ELR (cell line): Measurements from ENCODE around the gene IFNLR1.

Experiments used
- DNase-seq: peaks from one replicate; pipeline ENCODE4 v3.0.0-alpha.2; 2015; ENCODE audit warnings: low read depth

IFNLR1 gene

DNA sequence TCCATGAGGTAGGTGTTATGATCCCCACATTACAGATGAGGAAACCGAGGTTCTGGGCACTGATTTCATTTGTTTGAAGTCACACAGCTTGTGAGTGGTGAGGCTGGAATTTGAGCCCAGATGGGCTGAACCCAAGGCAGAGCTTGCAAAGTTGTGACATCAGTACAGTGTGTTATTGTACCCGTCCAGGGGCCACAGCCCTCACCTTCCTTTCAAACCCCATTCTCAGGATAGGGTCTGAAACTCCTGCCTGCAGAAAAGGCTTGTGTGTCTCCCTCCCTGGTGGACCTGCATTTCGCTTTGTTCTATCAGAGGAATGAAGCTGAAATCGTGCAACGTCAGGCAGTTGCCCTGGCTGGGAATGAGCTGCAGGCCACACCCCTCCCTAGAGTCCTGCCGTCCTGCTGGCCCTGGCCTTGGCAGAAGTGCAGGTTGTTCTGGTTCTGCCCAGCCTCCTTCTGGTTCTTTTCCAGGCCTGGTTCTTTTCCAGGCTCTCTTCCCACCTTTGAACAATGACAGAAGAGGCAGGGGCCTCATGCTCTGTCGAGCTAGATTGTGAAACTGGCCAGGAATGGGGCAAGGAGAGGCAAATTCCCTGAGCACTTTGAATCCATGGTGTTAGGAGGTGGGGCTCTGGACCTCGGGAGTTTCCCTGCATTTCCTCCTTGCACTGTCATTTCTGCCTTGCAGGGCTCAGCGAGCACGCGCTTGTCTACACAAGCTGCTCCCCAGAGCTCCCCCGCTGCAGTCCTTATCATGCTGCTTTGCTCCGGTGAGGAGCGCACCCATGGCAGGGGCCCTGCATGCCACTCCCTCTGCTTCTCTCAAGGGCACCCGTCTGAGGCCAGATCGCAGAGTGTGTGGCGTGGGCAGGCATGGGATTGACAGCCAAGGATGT is 67.0 kb downstream of the IFNLR1 start:
- DNase-seq, result no peak

- no peak for DNase-seq
These were observed 67.6 kb downstream of the IFNLR1 start for GRCh38 chr1:24119489-24119858.

DNA sequence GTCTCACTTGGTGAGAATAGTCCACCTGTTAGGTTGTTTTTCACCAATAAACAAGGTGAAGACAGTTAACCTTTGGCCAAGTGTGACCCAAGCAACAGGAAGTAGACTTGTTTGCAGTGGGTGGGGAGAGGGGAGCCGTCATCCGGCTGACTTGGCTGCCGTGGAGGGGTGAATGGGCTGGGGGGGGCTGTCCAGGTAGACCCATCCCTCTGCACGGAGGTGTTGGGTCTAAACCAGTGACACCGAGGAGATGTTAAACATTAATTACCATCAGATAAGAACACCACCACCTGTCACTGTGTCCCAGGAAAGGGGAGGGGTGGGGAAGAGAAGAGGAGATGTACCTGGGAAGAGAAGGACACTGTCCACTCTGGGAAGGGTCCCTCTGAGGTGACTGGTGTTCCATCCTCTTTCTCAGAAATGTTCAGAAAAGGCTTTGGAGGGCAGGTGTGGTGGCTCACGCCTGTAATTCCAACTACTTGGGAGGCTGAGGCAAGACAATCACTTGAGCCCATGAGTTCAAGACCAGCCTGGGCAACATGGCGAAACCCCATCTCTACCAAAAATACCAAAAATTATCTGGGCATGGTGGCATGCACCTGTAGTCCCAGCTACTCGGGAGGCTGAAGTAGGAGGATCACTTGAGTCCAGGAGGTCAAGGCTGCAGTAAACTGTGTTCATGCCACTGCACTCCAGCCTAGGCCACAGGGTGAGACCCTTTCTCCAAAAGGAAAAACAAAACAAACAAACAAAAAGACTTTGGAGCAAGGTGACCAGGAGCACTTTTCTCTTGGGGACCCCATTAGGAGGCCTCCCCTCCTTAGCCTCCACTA is 68.5 kb downstream of the IFNLR1 start:
- DNase-seq, result no peak

GRCh38 chr1:24117722-24118409 is 69.2 kb downstream of the IFNLR1 start:
- DNase-seq, result peak; percentile 52

GRCh38 chr1:24117132-24117531 is 70.0 kb downstream of the IFNLR1 start:
- no peak for DNase-seq

GRCh38 chr1:24114753-24115152 is 72.3 kb downstream of the IFNLR1 start:
- no peak for DNase-seq

DNA sequence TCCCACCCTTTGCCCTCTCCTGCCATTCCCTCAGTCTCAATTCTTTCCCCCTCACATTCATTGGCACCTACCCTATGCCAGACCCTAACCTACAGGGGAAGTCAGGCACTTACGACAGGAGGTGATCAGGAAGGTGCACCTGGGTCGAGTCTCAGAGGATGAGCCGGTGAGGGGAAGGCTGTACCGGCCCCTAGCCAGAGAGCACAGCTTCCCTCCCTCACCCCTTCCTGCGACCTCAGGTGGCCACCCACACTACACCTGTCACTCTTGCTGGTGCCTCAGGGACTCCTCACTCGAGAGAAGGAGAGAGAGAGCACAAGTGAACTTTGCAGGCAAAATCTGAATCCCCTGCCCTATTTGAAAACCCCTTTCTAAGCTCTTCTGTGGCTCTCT is 73.5 kb downstream of the IFNLR1 start:
- no peak for DNase-seq

DNA sequence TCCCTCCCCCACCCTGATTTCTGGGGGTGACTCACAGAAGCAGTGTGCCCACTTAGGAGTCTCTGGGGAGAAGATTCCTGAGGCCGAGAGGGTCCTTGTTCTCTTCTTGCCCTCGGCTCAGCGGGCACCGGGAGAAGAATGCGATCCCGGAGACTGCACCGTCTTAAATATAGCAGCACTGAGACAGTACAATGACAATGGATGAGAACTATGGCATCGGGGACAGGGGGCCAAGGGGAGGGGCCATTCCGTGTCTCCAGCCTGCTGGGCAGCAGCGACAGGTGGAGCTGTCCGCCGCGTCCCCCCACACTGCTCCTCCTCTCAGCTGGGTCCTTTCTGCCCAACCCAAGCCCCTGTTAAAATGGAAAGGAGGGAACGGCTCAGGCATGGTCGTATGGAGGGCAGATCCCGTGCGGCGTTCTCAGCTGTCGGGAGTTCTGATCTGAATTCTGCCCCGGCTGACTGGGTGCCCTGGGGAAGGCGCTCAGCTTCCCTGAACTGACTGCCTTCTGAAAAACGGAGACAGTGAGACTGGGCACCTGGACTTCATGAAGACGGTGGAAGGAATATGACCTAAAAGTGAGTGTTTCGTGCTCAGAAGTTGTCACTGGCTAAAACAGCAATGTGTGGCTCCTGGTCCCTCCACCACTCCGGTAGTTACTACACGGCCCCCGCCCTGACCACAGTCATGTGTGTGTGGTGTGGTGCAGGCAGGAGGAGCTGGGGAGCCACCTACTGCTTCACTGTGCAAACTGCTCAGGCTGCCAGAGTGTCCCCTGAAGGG is 74.9 kb downstream of the IFNLR1 start, which contains the start of gene MYOM3:
MYOM3 (minus strand) TSS at position 140 of the 784 bp plus-strand sequence. CDS start 3,499 bp downstream, outside the sequence.
- DNase-seq, result peak; percentile 59

DNA sequence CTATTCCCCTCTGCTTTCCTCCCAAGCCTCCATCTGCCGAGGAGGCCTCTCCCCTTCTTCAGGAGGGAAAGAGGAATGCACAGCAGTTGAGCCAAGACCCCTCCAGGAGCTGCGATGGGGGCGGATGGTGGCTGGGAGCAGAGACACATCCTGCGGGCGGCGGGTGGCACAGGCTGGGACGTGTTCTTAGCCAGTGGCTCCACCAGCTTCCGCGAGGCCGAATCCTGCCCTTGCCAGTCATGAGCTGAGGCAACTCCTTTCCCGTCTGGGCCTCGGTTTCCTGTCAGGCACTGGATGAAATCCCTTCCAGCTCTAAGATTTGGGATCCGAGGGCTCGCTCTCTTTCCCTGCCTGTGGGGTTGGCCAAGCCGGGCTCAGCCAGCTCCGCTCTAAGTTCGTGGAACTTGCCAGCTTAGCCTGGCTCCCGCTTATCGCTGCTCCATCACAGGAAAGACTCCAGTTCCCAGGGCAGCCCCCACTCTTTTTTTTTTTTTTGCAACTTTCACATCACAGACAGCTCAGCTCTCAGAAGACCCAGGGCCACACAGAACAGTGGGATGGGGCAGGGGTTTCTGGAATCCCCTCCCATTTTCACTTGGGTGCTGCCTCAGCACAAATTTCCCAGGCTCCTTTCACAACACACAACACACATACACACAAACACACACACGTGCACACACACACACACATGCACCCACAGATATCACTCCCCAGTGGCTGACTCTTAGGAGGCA is 75.7 kb downstream of the IFNLR1 start:
- no peak for DNase-seq

DNA sequence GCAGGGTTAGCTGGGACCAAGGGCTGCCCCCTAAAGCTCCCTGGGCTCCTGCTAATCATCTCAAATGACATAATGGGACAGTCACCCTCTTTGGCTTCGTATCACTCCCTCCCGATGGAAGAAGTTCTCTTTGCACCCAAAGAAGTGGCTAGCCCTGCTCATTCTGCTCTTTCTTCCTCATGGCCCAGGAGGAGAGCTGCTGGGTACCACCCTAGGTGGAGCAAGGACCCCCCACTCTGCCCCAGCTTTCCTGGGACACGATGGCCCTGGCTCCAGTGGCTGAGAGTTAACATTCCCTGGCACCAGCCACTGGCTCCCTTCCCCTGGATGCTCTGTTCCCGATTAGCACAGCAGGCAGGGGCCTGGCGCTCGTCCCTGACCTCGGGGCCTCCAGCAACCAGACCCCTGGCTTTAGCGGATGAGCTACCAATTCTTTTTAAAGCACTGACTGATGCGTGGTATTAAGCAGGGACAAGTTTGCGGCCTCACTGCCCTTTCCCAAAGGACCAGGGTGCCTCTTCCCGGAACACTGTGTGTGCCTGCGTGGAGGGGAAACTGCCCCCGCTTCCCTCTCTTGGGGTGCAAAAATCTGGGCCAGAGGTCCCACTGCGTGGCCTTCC is 76.3 kb downstream of the IFNLR1 start:
- no peak for DNase-seq

GRCh38 chr1:24109686-24110475 is 77.2 kb downstream of the IFNLR1 start:
- no peak for DNase-seq

GRCh38 chr1:24109166-24109483 is 78.0 kb downstream of the IFNLR1 start:
- no peak for DNase-seq

DNA sequence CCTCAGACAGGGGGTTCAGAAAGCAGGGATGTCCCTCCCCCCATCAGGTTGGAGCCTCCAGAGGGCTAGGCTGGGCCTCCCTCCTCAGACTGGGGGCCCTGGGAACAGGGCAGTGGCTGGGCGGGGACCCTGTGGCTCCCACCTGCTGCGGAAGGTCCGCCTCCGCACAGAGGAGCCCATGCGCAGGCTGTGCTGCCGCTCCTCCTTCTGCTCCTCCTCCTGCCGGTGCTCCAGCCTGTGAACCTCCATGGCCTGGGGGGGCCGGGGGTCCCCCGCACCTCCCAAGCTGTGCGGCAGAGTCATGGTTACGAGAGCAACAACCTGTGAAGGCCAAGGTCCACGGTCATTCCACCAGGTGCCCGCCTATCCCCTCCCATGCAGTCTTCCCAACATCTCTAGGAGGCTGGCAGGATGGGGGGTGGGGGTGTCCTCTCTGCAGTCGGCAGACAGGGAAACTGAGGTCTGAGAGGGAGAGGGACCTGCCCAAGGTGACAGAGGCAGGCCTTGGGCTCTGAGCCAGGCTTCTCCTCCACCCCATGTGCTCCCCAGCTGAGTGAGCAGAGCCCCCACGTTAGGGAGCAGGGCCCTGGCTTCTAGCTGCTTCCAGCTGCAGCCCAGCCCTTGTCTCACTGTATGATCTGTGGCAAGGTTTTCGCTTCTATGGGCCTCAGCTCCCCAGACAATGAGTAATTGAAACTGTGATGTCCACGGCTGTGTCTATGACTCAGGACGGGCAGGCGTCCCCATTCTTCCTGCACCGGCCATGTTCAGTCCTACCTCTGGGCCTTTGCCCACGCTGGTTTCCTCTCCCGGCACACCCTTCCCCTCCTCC is 78.5 kb downstream of the IFNLR1 start:
- DNase-seq, result peak; percentile 90

GRCh38 chr1:24107462-24108138 is 79.5 kb downstream of the IFNLR1 start:
- peak; percentile 76 for DNase-seq

- DNase-seq, result no peak
These were observed 81.5 kb downstream of the IFNLR1 start for GRCh38 chr1:24105368-24106160.

DNA sequence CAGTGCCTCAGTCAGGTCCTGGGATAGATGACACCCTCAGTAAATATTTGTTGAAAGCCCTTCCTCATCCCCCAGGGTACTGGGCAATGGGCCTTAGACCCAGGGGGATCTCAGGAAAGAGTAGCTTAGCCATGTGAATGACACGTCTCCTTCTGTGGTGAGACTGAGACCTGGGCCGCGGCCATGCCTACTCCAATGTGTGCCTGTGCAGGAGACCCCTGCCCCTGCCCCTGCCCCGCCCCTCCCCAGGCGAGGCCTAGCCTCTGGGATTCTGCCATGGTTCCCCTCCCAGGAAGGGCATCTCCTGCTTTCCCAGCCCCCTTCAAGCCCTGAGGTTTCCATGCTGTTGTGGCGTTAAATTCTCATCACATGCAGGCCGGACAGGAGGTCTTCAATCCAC is 82.2 kb downstream of the IFNLR1 start:
- DNase-seq, result no peak
